SH-SY5Y (cell line): ENCODE data around the gene QPCT.

Experiments
- GATA2 ChIP-seq: IDR thresholded peaks from 2 replicates; pipeline ENCODE4 v1.6.1; 2011; ENCODE audit warnings: mild to moderate bottlenecking, low read depth, low read length
- GATA3 ChIP-seq: IDR thresholded peaks from 2 replicates; pipeline ENCODE4 v1.6.1; 2011; ENCODE audit warnings: low read depth, mild to moderate bottlenecking, low read length, moderate library complexity

The QPCT gene

GRCh38 chr2:37344453-37345361 is at the start of gene QPCT:
Gene QPCT (plus strand): TSS chr2:37344630. CDS start chr2:37344732, 102 bp downstream.
- peak; percentile 90 for TF ChIP-seq GATA2
- TF ChIP-seq GATA3, result no peak

- TF ChIP-seq GATA2 (no peak), GATA3 (no peak)
Observed at GRCh38 chr2:37295469-37296073, 48.9 kb upstream of the QPCT start.

GRCh38 chr2:37297632-37298031 is 46.8 kb upstream of the QPCT start:
- no peak for TF ChIP-seq GATA2
- no peak for TF ChIP-seq GATA3

GRCh38 chr2:37300146-37300545 is 44.3 kb upstream of the QPCT start:
- TF ChIP-seq GATA2, result no peak

GRCh38 chr2:37300578-37300977 is 43.9 kb upstream of the QPCT start:
- no peak for TF ChIP-seq GATA2
- no peak for TF ChIP-seq GATA3

GRCh38 chr2:37301408-37301807 is 43.0 kb upstream of the QPCT start:
- no peak for TF ChIP-seq GATA3
- TF ChIP-seq GATA2, result no peak

- no peak for TF ChIP-seq GATA2
- TF ChIP-seq GATA3, result no peak
Observed at GRCh38 chr2:37302701-37303252, 41.7 kb upstream of the QPCT start.

GRCh38 chr2:37306024-37306423 is 38.4 kb upstream of the QPCT start:
- TF ChIP-seq GATA2 (no peak), GATA3 (no peak)

- TF ChIP-seq GATA3, result no peak
- no peak for TF ChIP-seq GATA2
Observed at GRCh38 chr2:37307500-37307899, 36.9 kb upstream of the QPCT start.

- TF ChIP-seq GATA2, result no peak
- TF ChIP-seq GATA3, result no peak
Observed at GRCh38 chr2:37315364-37315763, 29.1 kb upstream of the QPCT start.

GRCh38 chr2:37316181-37316580 is 28.2 kb upstream of the QPCT start:
- TF ChIP-seq GATA3 (no peak), GATA2 (no peak)

- TF ChIP-seq GATA2, result no peak
- TF ChIP-seq GATA3, result no peak
Observed at GRCh38 chr2:37317746-37318145, 26.7 kb upstream of the QPCT start.

- TF ChIP-seq GATA3, result no peak
- TF ChIP-seq GATA2, result no peak
Observed at GRCh38 chr2:37318401-37318800, 26.0 kb upstream of the QPCT start.

- TF ChIP-seq GATA3, result no peak
- TF ChIP-seq GATA2, result no peak
Observed at GRCh38 chr2:37319754-37320609, 24.4 kb upstream of the QPCT start.
